HG02798 (cell line): ENCODE data around the gene RSRC1.
A peak's percentile ranks its signal among the peaks of the same experiment; 100 is the strongest.
"Not testable (repeated sequence)": the region's sequence is repeated elsewhere in the genome, so short reads cannot be mapped to it uniquely, and the experiment has no call there.

ENCODE experiments used
- ATAC-seq: cut with Tn5 transposase; IDR thresholded peaks from one replicate; pipeline ENCODE4 v1.9.1; 2021; ENCODE audit warnings: mild to moderate bottlenecking; ENCODE audit not compliant: unreplicated experiment, poor library complexity

The RSRC1 gene, protein sequence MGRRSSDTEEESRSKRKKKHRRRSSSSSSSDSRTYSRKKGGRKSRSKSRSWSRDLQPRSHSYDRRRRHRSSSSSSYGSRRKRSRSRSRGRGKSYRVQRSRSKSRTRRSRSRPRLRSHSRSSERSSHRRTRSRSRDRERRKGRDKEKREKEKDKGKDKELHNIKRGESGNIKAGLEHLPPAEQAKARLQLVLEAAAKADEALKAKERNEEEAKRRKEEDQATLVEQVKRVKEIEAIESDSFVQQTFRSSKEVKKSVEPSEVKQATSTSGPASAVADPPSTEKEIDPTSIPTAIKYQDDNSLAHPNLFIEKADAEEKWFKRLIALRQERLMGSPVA

DNA sequence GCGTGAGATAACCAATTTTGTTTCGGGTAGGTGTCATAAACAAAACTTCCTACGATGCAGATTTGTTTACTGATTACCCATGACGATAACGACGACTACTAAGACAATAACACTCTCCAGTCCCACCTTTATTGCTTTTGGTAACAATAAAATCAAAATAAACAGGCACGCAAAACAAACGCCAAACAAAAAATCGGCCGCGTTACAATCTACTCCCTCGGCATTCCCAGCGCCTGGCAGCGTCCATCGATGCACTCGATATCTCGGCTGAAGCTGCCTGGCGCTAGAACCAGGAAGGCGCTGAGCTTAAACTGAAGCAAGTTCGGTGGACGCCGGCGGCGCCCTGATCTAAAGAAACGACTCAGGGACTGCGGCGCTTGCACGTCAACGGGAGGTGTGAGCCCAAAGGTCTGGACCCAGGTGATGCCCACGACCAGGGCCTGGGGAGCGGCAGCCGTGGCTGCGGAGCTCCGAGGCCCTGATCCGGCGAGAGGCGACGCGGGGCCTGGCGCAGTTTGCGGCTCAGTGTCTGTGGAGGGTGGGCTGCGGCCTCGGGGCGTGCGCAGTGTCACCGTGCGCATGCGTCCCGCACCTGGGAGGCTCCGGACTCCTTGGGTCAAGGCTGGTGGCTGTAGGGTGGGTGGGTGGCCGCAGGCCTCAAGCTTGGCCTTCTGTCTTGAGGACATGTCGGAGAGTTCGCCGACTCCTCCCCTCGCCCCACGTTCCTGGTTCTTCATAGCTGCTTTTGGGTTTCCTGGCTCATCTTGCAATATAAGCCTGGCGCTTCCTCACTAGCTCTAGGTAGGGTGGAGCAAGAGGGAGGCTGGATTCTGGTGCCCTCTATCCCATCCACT, at the start of gene RSRC1:
Gene RSRC1 (plus strand): TSS at position 286 of the 854 bp plus-strand sequence. CDS start 12,016 bp downstream, outside the sequence.
- peak; percentile 86 for ATAC-seq

- not testable (repeated sequence) for ATAC-seq
Observed at GRCh38 chr3:158065574-158065973, 44.3 kb upstream of the RSRC1 start.

- ATAC-seq, result no peak
Observed at GRCh38 chr3:158072790-158073189, 37.1 kb upstream of the RSRC1 start.

GRCh38 chr3:158074591-158074990, 35.3 kb upstream of the RSRC1 start:
- ATAC-seq, result no peak

DNA sequence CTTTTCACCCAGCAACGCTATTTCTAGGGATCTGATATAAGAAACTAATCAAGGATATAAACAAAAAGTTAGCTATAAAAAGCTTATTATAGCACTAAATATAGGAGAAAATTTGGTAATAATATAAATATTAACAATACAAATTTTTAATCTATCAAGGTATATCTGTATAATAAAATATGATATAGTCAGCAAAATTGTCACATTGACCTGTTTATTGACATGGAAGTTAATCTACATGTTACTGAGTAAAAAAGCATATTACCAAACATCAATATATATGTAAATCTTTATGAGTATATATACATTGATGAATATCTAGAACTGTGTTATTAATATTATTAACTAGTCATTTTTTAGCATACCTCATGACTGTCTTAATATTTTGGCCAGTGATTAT, 30.3 kb upstream of the RSRC1 start:
- ATAC-seq, result no peak

- ATAC-seq, result no peak
Observed at GRCh38 chr3:158084651-158085050, 25.2 kb upstream of the RSRC1 start.

DNA sequence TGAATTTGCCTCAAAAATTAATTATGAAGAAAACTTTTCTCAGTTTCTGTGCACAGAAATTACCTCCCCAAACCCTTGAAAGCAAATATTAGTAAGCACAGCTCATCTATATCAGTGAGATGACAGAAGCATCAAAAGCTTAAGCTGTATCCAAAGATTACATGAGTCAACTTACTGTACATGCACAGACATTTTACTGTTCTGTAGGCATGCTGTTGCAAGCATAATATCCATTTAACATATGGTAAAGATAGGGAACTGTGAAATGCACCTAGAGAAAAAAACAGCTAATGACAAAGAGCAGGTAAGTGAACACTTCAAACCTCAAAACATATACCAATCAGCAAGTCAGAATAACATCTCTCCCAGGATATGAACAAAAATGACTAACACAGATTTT, 24.5 kb upstream of the RSRC1 start:
- ATAC-seq, result no peak

DNA sequence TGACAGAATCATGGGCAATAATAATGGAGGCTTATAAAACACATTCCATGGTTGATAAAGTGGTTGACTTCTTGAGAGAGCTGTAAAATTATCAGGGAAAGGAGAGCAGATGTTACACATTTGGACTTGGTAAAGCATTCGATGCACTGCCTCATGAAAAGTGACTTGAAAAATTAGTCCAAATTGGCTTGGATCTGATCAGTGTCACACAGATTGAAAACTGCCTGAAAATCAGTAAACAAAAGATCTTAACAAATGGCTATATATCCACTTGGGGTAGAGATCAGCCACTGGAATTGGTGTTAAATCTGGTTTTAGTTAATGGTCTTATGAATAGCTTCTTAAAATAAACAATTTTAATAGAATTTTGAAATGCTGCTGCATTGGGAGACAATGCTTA, 24.0 kb upstream of the RSRC1 start:
- ATAC-seq, result no peak

DNA sequence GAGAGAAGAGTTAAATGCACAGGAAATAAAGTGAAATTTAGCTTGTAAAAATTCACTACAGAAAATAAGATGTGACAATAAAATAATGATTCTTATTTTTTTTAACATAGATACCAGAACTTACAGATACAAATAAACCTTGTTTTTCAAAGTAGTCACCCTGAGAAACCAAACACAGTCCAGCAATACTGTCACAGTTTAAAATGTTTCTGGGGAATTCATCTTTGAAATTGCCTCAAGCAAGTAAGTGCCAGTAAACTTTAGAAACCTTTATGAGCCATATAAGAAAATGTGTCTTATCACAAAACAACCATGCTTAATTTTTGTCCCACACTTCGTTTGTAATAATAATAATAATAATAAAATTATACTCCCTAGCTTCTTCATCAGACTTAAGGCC, 23.5 kb upstream of the RSRC1 start:
- ATAC-seq, result no peak

DNA sequence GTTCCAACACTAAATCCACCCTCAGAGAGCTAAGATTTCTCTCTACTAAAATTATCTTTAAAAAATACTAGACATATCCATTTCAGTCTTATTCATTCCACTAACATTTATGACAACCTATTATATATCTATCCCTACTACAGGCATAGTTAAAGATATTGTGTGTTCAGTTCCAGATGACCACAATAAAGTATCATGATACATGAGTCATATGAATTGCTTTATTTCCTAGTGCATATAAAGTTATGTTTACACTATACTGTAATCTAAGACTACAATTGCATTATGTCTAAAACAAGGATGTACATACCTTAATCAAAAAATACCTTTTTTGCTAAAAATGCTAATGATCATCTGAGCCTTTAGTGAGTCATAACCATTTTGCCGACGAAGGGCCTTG, 23.1 kb upstream of the RSRC1 start:
- ATAC-seq, result no peak

- ATAC-seq, result peak; percentile 33
Observed at GRCh38 chr3:158091531-158091930, 18.4 kb upstream of the RSRC1 start.

- no peak for ATAC-seq
Observed at GRCh38 chr3:158093526-158093925, 16.4 kb upstream of the RSRC1 start.

DNA sequence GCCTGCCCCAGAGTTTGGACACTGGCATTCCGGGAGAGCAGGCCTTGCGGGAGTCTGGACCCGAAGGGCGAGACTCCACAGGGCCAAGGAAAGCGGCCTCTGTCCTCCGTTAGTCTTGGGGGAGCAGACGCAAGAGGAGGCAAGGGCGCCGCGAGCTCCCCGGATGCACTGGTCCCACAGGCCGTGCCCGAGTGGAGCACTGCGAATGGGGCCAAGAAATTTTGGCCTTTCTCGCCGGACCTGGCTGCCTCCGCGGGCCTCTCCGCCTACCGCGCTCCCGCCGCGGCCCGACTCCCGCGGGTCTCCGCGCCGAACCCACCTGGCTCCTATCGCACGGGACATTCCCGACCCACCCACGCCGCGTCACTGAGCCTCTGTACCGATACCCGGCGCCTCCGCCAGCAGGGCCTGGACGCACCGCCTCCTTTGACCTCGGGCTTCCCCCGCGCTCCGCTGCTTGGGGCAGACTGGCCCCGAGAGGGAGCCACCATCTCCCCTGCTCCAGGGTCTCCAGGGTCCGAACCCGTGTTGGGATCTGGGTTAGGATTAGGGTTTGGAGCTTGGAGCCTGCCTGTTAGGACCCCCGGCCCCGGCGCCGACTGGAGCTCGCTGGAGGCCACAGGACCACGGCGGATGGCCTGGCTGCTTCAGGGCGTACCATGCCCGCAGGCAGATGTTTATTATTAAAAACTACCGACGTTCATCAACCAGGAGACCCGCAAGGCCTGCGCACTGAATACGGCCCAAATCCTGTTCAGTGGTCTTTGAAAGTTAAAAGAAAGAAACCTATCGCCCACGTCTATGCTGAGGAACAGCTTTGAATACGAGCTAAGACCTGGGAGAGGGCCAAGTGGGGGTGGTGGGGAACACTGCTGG, 15.4 kb upstream of the RSRC1 start:
- peak; percentile 69 for ATAC-seq

DNA sequence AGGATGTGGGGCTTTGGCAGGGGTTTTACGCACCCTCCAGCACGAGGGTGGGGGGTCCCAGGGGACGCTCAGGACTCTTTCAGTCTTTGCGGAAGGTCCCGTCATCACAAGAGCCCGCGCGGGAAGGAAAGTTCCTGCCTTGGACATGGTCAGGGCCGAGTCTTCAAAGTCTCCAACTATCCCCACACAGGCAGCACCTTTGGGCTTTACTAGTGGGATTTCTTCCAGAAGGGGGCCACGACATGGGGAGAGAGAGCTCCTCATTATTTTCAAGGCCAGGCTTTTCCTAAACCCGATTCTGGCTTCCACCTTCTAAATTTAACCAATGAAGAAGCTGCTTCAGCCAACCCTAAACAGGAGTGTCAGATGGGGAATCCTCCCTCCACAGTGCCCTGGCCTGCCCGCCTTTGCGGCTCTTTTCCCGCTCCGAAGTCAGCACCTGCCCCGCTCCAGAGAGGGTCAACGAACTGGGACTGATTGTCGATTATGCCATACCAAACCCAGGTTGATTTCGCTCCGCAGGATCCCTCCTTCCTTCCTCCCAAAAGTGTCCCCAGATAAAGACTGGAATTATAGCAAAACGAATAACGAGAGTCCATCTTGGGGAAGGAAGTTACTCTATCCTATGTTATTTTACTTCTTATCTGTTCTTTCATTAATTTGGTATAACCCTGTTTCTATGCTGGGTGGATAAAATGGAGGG, 14.6 kb upstream of the RSRC1 start:
- ATAC-seq, result peak; percentile 4

- ATAC-seq, result no peak
Observed at GRCh38 chr3:158095814-158096704, 13.8 kb upstream of the RSRC1 start.

DNA sequence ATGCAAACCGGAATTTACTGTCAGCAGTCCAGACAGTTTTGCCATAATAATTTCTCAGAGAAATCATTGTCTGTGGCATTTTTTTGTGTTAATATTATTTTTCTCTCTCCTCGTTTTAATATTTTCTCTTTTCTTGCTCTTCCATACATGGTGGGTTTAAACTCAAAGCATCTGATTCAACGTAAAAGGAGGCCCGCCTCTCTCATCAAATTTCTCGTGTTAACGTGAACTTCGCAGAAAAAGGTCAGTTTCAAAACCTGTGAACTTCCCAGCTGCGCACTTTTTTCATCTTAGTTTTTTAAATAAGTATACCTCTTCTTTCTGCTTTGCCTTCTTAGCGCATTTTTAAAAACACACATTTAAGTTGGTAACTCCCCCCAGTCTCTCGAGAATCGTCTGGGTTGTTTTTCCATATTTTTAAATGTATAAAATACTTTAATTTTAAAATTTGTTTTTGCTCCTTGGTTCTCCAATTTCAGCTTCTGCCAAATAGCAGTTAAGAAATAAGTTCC, 12.8 kb upstream of the RSRC1 start:
- no peak for ATAC-seq

GRCh38 chr3:158097593-158098308, 12.1 kb upstream of the RSRC1 start:
- peak; percentile 91 for ATAC-seq

GRCh38 chr3:158098309-158098639, 11.6 kb upstream of the RSRC1 start:
- ATAC-seq, result no peak
